Stimulated activated effector memory CD8-positive, alpha-beta T cell treated with anti-CD3 and anti-CD28 coated beads, Interleukin-12 subunit alpha, Interleukin-12 subunit beta, amount 100 ng/mL, for 72 hours (primary cell): ENCODE data around the gene ZBTB14.

Experiments
- ATAC-seq: fragments of 150-1000 bp; cut with Tn5 transposase; 2 replicates; pipeline ENCODE4 v1.10.0; 2021
- DNase-seq, 2 donors: peaks; one replicate each; pipeline ENCODE4 v3.0.0; 2021 to 2022; ENCODE audit warnings: low spot score in 2 of 2
- H3K27ac Mint-ChIP-seq: one replicate; pipeline ENCODE4 v1.8.0; 2022; ENCODE audit warnings: mild to moderate bottlenecking, mixed read lengths
- H3K36me3 Mint-ChIP-seq: one replicate; pipeline ENCODE4 v1.8.0; 2022; ENCODE audit warnings: mild to moderate bottlenecking, mixed read lengths
- H3K4me1 Mint-ChIP-seq: one replicate; pipeline ENCODE4 v1.8.0; 2022; ENCODE audit warnings: mixed read lengths
- H3K4me3 Mint-ChIP-seq: one replicate; pipeline ENCODE4 v1.8.0; 2022; ENCODE audit warnings: mild to moderate bottlenecking, mixed read lengths
- H3K9me3 Mint-ChIP-seq: one replicate; pipeline ENCODE4 v1.8.0; 2022; ENCODE audit warnings: mixed read lengths

The ZBTB14 gene, protein sequence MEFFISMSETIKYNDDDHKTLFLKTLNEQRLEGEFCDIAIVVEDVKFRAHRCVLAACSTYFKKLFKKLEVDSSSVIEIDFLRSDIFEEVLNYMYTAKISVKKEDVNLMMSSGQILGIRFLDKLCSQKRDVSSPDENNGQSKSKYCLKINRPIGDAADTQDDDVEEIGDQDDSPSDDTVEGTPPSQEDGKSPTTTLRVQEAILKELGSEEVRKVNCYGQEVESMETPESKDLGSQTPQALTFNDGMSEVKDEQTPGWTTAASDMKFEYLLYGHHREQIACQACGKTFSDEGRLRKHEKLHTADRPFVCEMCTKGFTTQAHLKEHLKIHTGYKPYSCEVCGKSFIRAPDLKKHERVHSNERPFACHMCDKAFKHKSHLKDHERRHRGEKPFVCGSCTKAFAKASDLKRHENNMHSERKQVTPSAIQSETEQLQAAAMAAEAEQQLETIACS

GRCh38 chr18:5295231-5295920 is at the start of gene ZBTB14:
Gene ZBTB14, minus strand, starts transcription at chr18:5295726. Its CDS starts 2,480 bp downstream, at chr18:5293246.
- Mint-ChIP-seq H3K4me1 (peaks cover 19% of the 10 kb centered on the region), H3K4me3 (peak within 1 kb of the TSS; percentile 90), H3K27ac (peak within 1 kb of the TSS; percentile 95), H3K36me3 (peaks cover 39% of the 10 kb centered on the region), H3K9me3 (no peaks in the 10 kb centered on the region)
- ATAC-seq, result peak; percentile 61
- DNase-seq, result peak; percentile 55 to 80

- Mint-ChIP-seq H3K4me3 (no peak overlapping the region), H3K9me3 (peaks cover 6% of the 10 kb centered on the region), H3K4me1 (no peaks in the 10 kb centered on the region), H3K36me3 (no peaks in the 10 kb centered on the region), H3K27ac (no peak overlapping the region)
- DNase-seq (no peak), ATAC-seq (no peak)
Observed at GRCh38 chr18:5339202-5339834, 43.8 kb upstream of the ZBTB14 start.

DNA sequence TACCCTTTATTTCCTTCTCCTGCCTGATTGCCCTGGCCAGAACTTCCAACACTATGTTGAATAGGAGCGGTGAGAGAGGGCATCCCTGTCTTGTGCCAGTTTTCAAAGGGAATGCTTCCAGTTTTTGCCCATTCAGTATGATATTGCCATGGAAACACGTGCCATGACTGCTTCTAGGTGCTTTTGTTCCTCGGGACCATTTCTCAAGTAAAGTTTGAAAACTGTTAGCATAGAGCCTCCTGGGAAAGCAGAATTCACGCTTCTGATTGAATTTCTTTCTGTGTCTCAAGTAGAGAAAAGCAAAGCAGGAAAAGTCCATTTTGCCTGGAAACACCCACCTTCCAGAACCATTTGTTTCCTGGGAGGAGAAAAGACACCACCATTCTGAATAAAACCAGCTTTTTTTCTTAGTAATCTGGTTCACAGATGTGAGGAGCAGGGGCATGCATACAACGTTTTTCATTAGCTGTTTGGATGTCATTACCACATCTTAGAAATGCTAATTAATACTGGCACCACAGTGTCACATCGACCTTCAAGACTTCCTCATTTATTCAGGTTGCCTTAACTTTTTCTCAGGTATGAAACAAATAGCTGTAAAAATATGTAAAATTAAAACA is 39.0 kb upstream of the ZBTB14 start:
- Mint-ChIP-seq H3K36me3 (no peaks in the 10 kb centered on the region), H3K9me3 (peaks cover 4% of the 10 kb centered on the region), H3K4me1 (no peaks in the 10 kb centered on the region), H3K4me3 (no peak overlapping the region), H3K27ac (no peak overlapping the region)
- ATAC-seq (no peak), DNase-seq (no peak)

DNA sequence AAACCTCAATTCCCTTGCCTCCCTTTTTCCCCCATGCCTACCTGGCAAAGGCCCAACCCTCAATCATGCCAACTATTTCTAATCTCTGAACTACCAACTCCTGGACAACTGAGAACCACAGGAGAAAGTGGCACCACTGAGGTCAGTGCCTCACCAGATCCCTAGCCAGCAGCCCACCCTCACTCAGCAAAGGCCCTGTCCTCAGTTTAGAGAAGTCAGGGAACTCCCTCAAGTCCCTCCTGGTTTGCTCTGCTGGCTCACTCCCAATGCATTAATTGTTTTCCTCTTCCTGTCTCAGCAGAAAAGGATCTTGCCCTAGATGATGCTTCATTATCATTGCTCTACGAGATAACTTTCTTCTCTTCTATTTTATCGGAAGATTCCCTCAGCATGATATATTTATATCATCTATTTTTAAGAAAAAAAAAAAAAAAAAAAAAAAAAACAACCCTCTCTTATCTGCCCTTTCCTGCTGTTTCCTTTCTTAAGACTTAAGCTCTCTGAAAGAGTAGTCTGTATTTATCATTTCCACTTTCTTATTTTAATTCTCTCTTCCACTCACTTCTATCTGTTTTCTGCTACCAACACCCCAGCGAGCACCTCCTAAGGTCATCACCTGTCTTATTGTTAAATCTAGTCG is 22.7 kb upstream of the ZBTB14 start:
- ATAC-seq (no peak), DNase-seq (no peak)
- H3K27ac Mint-ChIP-seq, result no peak overlapping the region
- H3K4me1 Mint-ChIP-seq, result no peaks in the 10 kb centered on the region
- no peak overlapping the region for H3K4me3 Mint-ChIP-seq
- no peaks in the 10 kb centered on the region for H3K9me3 Mint-ChIP-seq
- H3K36me3 Mint-ChIP-seq, result no peaks in the 10 kb centered on the region

DNA sequence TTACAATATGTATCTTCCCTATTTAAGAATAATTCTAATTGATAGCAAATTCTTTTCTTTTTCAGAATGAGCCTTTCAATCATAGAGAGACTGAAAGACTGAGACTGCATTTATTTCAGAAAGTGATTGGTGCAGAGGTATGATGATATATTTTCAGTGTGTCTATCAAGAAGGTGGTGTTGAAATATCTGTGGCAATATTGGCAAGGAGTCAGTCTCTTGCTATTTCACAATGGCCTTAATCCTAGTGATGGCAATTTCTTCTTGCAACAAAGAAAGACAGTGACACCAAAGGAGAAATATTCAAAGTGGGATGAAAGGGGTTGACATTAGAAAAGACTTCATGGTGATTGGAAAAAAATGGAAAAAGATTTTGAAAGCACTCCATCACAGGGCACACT is 21.7 kb upstream of the ZBTB14 start:
- Mint-ChIP-seq H3K27ac (no peak overlapping the region), H3K4me1 (no peaks in the 10 kb centered on the region), H3K9me3 (no peaks in the 10 kb centered on the region), H3K4me3 (no peak overlapping the region), H3K36me3 (no peaks in the 10 kb centered on the region)
- ATAC-seq (no peak), DNase-seq (no peak)

DNA sequence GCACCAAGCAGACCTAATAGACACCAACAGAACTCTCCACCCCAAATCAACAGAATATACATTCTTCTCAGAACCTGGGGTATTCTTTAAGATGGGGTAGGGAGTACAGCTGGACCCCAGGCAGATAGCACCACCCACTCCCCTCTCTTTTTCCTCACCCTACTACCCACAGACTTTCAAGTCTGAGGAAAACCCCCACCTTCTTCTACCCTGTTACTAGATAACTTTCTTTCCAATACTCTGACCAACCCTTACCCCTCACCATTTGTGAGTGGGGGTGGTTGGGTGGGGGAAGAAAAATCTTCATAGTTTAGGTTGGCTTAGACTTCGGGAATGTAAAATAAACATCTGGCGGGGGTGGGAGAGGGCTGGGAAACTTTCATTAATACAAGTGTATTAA is 20.3 kb upstream of the ZBTB14 start:
- H3K4me3 Mint-ChIP-seq, result no peak overlapping the region

DNA sequence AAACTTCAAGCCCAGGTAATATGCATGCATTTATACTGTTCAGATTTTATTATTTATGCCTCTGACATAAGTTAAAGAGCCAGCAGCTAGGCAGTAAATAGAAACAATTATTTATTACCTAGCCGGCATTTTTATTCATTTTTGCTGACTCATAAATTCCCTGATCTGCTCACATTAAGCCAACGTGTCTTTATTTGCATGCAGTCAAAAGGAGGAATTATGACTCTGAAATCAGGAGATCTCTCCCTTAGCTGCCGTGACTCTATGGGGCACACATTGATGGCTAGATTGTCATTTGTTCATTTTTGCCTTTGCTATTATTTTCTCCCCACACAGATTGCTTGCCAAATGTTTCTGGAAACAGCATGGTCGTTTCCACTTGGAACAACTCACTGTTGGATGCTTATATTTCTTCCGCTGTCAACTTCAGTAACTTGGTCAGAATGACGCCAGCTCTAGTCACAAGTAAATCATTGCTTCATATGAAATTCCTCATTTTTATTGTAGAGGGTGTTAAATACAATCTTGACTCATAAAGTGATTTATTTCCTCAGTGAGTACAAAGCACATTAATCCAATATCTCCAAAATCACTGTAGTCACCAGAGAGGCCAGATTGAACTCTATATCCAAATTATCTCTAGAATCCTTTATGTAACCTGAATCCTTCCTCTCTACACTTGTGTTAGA is 15.9 kb upstream of the ZBTB14 start:
- Mint-ChIP-seq H3K4me1 (peaks cover 16% of the 10 kb centered on the region), H3K4me3 (no peak overlapping the region), H3K27ac (no peak overlapping the region), H3K9me3 (no peaks in the 10 kb centered on the region), H3K36me3 (no peaks in the 10 kb centered on the region)
- DNase-seq (no peak), ATAC-seq (no peak)

More for the DNA sequence above, 20.3 kb upstream of the ZBTB14 start:
- ATAC-seq, result no peak
- DNase-seq, result no peak
- no peak overlapping the region for H3K27ac Mint-ChIP-seq
- H3K4me1 Mint-ChIP-seq, result no peaks in the 10 kb centered on the region
- no peaks in the 10 kb centered on the region for H3K9me3 Mint-ChIP-seq
- H3K36me3 Mint-ChIP-seq, result no peaks in the 10 kb centered on the region

DNA sequence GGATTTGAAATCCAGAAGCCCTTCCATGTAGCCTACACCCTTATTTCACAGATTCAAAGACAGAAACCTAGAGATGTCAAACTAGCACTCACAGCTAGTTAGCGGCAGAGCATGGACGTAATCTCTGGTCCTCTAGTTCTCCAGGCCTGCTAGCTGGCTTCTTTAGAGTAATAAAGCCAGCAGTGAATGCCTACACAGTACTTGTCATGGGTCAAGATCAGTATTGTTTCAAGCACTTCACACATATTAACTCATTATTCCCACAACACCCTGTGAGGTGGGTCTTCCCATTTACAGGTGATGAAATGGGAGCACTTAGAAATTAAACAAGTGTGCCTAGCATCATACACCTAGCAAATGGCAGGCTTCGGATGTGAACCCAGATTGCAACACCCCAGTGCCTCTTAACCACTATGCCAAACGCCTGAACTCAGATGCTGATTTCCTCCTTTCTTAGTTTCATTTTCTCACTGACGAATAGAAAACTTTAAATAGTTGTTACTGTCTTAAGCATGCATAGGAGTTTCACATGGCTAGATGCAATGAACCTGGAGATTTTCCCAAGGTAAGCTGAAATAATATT is 14.5 kb upstream of the ZBTB14 start:
- no peaks in the 10 kb centered on the region for H3K9me3 Mint-ChIP-seq
- no peaks in the 10 kb centered on the region for H3K36me3 Mint-ChIP-seq
- ATAC-seq (peak; percentile 89), DNase-seq (peak in 1 of 2 donors; percentile 55)
- peaks cover 16% of the 10 kb centered on the region for H3K4me1 Mint-ChIP-seq
- peak overlapping the region; percentile 56 for H3K4me3 Mint-ChIP-seq
- H3K27ac Mint-ChIP-seq, result peak overlapping the region; percentile 84

DNA sequence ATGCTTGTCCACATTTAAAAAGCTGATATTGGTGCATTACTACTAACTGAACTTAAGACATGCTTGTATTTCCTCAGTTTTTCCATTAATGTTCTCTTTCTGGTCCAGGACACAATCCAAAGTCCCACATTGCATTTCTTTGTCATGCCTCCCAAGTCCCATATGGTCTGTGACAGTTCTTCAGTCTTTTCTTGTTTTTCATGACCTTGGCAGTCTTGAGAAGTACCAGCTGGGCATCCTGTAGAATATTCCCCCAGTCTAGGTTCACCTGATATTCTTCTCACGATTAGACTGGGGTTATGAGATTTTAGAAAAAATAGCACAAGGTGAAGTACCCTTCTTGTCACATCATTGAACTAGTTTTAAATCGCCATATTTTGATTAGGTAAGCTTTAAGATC is 10.3 kb upstream of the ZBTB14 start:
- no peaks in the 10 kb centered on the region for H3K9me3 Mint-ChIP-seq
- H3K4me3 Mint-ChIP-seq, result no peak overlapping the region
- DNase-seq (no peak), ATAC-seq (no peak)
- H3K4me1 Mint-ChIP-seq, result peaks cover 16% of the 10 kb centered on the region
- H3K27ac Mint-ChIP-seq, result no peak overlapping the region
- no peaks in the 10 kb centered on the region for H3K36me3 Mint-ChIP-seq

DNA sequence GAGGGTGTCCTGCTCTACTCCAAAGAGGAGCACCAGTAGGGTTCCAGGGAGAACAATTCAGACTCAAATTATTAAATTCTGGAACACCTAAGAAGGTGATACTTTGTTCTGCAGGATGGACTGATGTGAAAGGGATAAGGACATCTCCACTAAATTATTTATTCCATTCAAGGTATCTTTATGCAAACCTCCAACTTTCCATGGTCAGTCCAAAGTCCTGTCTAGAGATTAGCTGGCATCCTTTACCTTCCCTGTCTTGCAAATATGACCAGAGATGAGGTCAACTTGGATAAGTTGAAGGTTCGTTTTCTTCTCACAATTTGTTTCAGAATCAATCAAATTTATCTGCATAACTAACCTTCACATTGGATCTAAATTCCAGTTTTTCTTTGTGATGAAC is 8.7 kb upstream of the ZBTB14 start:
- DNase-seq, result no peak
- no peak for ATAC-seq
- Mint-ChIP-seq H3K36me3 (no peaks in the 10 kb centered on the region), H3K4me1 (peaks cover 1% of the 10 kb centered on the region), H3K27ac (no peak overlapping the region), H3K4me3 (no peak overlapping the region), H3K9me3 (no peaks in the 10 kb centered on the region)

GRCh38 chr18:5303636-5304035 is 8.1 kb upstream of the ZBTB14 start:
- Mint-ChIP-seq H3K4me3 (no peak overlapping the region), H3K27ac (no peak overlapping the region), H3K4me1 (no peaks in the 10 kb centered on the region), H3K9me3 (no peaks in the 10 kb centered on the region), H3K36me3 (no peaks in the 10 kb centered on the region)
- DNase-seq (no peak), ATAC-seq (no peak)

GRCh38 chr18:5302606-5303005 is 7.1 kb upstream of the ZBTB14 start:
- no peaks in the 10 kb centered on the region for H3K9me3 Mint-ChIP-seq
- no peak for DNase-seq
- no peak overlapping the region for H3K4me3 Mint-ChIP-seq
- H3K36me3 Mint-ChIP-seq, result no peaks in the 10 kb centered on the region
- H3K27ac Mint-ChIP-seq, result no peak overlapping the region
- no peaks in the 10 kb centered on the region for H3K4me1 Mint-ChIP-seq
- ATAC-seq, result no peak

- Mint-ChIP-seq H3K36me3 (peaks cover 10% of the 10 kb centered on the region), H3K9me3 (no peaks in the 10 kb centered on the region), H3K27ac (no peak overlapping the region), H3K4me1 (peaks cover 8% of the 10 kb centered on the region), H3K4me3 (no peak overlapping the region)
- ATAC-seq (no peak), DNase-seq (no peak)
Observed at GRCh38 chr18:5300476-5301010, 5.0 kb upstream of the ZBTB14 start.
